B cell (primary cell): ENCODE data around the gene STXBP5L.
"Not testable (repeated sequence)": the region's sequence is repeated elsewhere in the genome, so short reads cannot be mapped to it uniquely, and the experiment has no call there.

Experiments
- EZH2 ChIP-seq: IDR thresholded peaks from 2 replicates; pipeline ENCODE4 v1.6.1; 2012; ENCODE audit warnings: borderline replicate concordance, low read depth, mild to moderate bottlenecking, moderate library complexity, low read length; ENCODE audit not compliant: insufficient read depth, poor library complexity, severe bottlenecking
- TF ChIP-seq, protein P1 (sequence below): fragments of 200-600 bp; IDR thresholded peaks from one replicate; pipeline ENCODE4 v1.8.0; 2022; ENCODE audit warnings: antibody characterized with exemption, mild to moderate bottlenecking

DNA sequence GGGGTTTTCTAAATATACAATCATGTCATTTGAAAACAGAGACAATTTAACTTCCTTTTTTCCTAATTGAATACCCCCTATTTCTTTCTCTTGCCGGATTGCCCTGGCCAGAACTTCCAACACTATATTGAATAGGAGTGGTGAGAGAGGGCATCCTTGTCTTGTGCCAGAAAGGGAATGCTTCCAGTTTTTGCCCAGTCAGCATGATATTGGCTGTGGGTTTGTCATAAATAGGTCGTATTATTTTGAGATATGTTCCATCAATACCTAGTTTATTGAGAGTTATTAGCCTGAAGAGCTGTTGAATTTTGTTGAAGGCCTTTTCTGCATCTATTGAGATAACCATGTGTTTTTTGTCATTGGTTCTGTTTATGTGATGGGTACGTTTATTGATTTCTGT lies 480.3 kb downstream of the STXBP5L start:
- TF ChIP-seq, protein P1, sequence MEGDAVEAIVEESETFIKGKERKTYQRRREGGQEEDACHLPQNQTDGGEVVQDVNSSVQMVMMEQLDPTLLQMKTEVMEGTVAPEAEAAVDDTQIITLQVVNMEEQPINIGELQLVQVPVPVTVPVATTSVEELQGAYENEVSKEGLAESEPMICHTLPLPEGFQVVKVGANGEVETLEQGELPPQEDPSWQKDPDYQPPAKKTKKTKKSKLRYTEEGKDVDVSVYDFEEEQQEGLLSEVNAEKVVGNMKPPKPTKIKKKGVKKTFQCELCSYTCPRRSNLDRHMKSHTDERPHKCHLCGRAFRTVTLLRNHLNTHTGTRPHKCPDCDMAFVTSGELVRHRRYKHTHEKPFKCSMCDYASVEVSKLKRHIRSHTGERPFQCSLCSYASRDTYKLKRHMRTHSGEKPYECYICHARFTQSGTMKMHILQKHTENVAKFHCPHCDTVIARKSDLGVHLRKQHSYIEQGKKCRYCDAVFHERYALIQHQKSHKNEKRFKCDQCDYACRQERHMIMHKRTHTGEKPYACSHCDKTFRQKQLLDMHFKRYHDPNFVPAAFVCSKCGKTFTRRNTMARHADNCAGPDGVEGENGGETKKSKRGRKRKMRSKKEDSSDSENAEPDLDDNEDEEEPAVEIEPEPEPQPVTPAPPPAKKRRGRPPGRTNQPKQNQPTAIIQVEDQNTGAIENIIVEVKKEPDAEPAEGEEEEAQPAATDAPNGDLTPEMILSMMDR = not testable (repeated sequence)
- not testable (repeated sequence) for TF ChIP-seq EZH2
